Stimulated activated CD4-positive, alpha-beta T cell treated with anti-CD3 and anti-CD28 coated beads, Interleukin-15, amount 100 ng/mL, for 48 hours (primary cell): ENCODE measurements around the gene NAA80.

Experiments
- DNase-seq, 2 donors: peaks; one replicate each; pipeline ENCODE4 v3.0.0-alpha.2; 2020; ENCODE audit warnings: low read depth in 2 of 2

NAA80 gene, protein sequence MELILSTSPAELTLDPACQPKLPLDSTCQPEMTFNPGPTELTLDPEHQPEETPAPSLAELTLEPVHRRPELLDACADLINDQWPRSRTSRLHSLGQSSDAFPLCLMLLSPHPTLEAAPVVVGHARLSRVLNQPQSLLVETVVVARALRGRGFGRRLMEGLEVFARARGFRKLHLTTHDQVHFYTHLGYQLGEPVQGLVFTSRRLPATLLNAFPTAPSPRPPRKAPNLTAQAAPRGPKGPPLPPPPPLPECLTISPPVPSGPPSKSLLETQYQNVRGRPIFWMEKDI

DNA sequence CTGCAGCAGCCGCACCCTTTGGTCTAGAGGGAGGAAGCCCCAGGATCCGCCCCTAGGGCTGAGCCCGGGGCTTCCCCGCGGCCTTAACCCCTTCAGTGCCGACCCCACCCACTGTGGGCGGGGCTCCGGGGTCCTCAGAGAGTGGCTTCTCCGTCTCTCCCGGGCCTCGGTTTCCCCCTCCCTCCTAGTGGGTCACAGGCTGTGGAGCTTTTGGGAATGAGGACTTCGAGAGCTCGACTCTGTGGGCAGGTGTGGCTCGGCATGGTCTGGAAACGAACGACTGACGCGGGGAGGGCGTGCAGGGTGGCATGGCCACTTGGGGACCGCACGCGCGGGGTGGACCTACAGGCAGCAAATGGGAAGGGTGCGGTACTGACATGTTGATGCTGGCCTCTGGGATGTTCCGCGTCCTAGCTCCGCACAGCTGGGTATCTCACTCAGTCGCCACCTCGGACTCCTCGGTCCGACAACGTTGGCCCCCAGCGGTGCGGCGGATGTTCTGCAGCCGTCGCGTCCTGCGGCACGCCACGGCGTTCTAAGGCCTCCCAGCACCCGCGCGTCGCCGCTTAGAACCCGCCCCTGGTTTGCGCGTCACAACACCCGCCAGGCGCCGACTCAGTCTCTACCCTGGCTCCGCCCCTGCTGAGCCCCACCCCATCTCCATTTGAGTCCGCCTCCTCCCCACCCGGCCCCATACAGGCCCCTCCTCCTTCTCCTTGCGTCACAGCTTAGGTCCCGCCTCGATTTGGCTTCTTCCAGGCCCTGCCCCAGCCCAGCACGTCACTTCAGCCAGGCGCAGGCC, at the start of gene NAA80, which contains the start of gene HYAL3:
Gene NAA80 (minus strand): TSS at position 570 of the 802 bp plus-strand sequence. CDS start 1,942 bp downstream, outside the sequence.
Gene HYAL3 (minus strand): TSS at position 570 of the 802 bp plus-strand sequence. CDS start 3,803 bp downstream, outside the sequence.
- DNase-seq = peak; percentile 99 to 100

DNA sequence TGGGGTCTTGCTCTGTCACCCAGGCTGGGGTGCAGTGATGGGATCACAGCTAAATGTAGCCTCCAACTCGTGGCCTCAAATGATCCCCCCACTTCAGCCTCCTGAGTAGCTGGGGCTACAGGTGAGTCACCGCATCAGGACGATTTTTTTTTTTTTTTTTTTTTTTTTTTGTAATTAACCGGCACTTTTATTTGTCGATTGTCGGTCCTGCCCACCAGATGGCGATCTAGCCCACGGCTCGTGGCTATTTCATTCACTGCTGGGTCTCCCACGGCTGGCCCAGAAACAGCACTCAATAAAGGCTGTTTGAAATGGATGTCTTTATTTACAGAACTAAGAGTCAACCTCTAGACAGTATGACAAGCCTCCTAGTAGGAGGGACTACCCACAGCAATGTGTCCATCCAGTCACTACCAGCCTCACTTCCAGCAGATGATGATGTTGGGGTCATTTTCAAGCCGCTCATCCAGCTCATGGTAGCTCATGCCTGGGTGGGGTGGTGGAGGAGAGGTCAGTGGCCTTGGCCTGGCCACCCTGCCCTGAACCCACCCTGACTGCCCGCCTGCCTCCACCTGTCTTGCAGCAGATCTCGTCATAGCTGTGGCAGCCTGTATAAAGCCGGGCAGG, 48.1 kb upstream of the NAA80 start:
- peak; percentile 60 to 65 for DNase-seq

DNA sequence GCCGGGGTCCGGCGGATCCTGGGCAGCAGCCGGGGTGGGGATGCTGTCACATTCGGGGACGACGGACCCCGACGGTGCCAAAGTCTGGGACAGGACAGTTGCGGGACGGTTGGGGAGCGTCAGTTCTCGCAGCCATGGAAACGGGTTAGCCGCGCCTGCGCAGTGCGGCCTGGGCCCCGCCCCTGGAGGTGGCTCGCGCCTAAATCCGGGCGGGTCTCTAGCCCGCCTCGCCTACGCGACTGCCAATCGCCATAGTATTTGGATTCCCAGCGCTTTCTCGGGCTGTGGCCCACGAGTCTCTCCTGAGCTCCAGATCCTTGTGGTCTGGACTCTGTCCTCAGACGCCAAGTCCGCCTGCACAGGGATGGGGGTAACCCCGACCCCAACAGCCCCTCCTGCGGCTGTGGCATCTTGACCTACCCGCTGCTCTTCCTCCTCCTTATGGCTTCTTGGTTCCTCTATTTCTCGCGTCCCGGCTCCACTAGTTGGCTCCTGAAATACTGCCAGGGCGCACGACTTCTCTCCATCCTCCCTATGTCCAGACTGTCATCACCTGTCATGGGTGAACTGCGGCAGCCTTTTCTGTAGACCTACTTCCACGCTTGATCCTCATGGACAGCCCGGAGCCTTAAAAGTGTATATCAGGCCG, 46.5 kb upstream of the NAA80 start, which contains the start of gene ZMYND10:
Gene ZMYND10 (minus strand): TSS at position 147 of the 649 bp plus-strand sequence. CDS start 153 bp downstream, outside the sequence.
- peak in 1 of 2 donors; percentile 70 for DNase-seq

DNA sequence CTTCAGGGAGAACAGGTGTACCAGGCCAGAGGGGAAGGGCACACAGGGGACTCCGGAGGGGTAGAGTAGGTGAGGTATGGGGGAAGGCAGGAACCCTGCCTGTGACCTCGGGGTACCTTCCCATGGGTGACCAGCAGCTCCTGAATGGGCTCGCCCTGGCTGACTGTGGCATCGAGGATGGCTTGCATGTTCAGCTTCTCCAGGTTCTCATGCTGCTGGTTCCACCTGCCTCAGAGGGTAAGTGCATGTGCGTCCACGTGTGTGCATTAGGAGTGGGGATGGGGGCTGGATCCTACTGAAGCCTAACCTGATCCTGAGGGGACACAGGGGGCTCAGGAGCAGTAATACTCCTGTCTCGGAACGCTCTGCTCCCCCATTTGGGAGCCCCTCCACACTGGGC, 45.8 kb upstream of the NAA80 start:
- DNase-seq = no peak

DNA sequence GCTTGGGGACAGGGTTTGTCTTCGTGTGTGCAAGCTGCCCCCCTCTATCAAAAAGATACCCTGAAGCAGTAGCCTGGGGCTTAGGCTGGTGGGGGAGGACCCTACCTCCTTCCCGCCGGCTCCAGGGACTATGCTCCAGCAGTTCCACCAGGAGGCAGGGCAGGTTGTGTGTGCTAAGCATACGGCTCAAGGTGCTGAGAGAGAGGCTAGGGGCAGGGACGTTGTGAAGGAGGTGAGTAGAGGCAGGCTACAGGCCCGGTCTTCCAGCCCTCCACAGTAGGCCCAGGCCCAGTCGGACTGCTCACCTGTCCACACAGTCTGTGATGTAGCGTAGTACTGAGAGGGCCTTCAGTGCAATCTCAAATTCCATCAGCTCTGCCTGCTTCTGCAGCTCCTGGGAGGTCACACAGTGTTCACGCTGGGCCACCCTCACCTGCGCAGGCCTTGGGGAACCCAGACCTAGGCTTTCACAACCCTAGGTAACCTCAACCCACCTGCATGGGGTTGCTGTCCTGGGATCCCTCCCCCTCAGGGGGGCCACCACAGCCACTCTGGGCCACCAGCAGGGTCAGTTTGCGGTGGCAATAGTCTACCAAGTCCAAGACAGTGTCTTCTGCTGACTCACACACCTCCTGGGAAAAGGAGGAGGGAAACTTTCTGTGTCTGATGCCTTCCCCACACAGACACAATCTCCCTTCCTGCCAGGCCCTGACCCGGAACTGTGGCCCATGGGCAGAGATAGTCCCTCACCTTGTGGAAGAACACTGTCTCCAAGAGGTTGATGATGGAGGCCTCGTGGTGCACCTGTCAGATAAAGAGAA, 43.8 kb upstream of the NAA80 start:
- no peak for DNase-seq

DNA sequence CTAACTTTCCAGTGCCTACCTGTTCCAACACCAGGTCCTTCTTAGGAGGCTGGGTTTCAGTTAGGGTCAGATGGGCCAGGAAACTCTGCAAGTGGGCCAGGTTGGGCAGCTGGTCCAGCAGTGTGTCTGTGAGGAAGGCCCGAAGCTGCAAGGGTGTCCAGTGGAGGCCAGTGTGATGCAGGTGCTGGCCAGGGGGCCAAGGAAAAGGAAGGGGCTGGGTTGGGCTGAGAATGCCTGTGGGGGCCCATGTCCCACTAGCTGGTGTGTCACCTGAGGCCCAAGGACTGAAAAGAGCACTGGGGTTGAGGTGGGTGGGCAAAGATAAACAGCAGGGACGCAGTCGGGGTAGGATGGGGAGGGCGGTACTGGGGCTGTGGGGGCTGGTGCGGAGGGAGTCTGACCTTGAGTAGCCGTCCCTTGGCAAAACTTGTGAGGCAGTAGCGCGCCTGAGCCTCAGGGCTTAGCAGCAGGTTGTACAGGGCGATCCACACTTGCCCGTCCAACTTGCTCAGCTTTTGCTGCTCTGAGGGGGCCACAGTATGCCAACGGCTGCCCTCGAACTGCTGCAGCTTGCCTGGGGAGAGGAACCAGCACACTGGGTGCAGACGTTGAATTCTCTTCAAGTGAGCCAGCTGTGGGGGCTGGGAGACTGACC, 42.9 kb upstream of the NAA80 start:
- no peak for DNase-seq

DNA sequence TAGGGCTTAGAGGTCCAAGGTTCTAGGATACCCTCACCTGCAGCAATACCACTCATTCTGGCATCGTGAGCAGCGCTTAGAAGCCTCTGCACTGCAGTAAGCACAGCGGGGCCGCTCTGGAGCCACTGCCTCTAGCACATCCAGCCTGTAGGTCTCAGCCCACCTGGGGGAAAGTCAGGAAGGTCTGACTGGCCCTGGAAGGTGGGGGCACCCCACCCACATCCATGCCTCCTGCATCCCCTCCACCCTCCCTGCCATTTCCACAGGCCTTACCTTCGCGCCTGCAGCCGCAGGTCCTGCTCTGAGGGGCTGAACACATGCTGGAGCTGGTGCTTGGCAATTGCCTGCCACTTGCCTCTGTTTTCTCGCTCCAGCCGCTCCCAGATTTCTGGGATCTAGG, 42.3 kb upstream of the NAA80 start:
- DNase-seq = no peak

DNA sequence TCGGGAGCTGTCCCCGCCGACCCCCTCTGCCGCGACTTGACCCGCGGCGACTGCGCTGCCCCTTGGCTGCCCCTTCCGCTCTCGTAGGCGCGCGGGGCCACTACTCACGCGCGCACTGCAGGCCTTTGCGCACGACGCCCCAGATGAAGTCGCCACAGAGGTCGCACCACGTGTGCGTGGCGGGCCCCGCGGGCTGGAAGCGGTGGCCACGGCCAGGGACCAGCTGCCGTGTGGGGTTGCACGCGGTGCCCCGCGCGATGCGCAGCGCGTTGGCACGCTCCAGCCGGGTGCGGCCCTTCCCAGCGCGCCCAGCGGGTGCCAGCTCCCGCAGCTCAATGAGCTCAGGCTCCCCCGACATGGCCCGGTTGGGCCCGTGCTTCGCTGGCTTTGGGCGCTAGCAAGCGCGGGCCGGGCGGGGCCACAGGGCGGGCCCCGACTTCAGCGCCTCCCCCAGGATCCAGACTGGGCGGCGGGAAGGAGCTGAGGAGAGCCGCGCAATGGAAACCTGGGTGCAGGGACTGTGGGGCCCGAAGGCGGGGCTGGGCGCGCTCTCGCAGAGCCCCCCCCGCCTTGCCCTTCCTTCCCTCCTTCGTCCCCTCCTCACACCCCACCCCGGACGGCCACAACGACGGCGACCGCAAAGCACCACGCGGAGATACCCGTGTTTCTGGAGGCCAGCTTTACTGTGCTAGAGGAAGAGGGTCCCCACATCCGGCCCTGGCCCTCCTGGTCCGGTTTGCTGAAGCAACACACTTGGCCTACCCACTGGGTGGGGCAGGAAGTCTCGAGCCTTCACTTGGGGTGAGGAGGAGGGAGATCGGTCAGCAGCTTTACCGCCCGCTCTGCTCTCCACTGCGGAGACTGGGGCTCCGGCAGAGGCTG, 41.5 kb upstream of the NAA80 start, which contains the start of gene RASSF1:
Gene RASSF1 (minus strand): TSS at position 389 of the 882 bp plus-strand sequence. CDS start 31 bp downstream, at position 358.
- peak in 1 of 2 donors; percentile 65 for DNase-seq

DNA sequence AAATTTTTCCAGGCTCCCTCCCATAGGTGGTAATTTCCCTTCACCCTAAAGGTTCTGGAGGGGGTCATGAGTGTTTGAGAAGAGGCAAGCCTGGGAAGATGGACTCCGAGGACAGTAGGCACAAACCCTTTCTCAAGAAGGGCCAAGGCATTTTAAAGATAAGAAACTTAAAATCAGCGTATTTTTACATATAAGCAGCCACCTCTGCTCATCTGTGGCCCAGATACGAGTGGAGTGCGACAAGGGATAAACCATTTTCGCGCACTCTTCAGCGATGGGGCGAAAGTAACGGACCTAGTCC, 40.9 kb upstream of the NAA80 start:
- DNase-seq = no peak

DNA sequence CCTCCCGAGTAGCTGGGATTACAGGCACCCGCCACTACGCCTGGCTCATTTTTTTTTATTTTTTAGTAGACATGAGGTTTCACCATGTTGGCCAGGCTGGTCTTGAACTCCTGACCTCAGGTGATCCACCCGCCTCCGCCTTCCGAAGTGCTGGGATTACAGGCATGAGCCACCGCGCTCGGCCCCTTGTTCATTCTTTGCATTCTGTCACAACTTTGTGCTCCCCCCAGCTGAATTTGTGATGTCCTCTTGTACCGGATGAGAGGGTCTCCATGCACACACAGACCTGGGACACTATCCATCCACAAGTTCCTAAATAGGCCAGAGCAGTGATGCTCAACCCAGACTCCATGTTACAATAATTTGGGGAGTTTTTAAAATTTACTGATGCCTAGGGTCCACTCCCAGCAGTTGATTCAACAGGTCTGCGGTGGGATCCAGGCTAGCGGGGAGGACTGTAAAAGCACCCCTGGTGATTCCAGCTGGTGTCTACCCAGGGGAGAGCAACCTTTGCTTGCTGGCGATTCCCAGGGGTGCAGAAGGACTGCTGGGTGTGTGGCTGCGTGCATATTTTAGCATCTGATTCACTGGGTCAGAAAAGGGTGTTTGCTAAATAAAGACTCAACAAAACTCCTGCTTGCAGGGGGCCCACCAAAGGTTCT, 40.4 kb upstream of the NAA80 start:
- DNase-seq = no peak

DNA sequence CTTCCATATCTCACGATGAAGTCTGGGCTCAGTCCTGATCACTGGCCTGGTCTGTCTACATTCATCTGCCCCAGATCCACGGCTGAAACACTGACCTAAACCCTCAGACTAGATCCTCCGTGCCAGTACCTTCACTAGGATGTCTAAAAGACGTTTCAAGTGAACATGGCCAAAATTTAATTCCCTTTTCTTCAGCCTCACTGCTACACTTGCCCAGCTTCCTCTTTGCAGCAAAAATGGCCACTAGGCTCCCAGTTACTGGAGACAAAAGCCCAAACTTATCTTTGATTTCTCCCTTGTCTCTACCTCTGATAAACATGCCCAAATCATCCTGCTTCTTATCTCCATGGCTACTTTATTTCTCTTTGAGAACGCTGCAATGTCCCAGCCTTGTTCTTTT, 39.8 kb upstream of the NAA80 start:
- no peak for DNase-seq

DNA sequence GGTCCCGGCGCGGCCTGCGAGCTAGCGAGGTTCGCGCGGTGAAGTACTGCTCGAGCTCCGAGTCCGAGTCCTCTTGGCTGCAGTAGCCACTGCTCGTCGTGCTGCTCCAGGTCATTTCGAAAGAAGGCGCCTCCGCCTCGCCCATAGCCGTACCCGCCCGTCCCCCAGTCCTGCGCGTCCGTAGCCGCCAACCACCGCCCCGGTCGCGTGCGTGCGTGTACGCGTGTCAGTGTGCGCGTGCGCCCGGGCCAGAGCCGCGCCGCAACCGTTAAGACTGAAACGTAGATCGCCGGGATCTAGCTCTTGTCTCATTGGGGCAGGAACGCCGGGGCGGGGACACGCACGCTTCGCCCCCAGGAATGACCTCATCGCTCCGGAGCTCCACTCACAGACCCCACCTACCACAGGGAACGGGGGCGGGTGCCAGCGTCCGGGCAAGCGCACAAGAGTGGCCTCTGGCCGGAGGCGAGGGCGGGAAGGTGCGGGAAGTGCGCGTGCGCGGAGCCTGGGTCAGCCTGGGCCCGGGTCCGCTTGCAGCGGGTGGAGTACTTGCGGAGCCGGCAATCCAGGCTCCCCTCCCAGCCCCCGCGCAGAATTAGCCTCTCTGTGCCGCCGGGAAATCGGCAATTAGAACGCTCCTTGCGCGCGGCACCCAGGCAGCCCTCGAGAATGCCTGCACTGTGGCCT, 38.1 kb upstream of the NAA80 start:
- DNase-seq = peak; percentile 96 to 97

DNA sequence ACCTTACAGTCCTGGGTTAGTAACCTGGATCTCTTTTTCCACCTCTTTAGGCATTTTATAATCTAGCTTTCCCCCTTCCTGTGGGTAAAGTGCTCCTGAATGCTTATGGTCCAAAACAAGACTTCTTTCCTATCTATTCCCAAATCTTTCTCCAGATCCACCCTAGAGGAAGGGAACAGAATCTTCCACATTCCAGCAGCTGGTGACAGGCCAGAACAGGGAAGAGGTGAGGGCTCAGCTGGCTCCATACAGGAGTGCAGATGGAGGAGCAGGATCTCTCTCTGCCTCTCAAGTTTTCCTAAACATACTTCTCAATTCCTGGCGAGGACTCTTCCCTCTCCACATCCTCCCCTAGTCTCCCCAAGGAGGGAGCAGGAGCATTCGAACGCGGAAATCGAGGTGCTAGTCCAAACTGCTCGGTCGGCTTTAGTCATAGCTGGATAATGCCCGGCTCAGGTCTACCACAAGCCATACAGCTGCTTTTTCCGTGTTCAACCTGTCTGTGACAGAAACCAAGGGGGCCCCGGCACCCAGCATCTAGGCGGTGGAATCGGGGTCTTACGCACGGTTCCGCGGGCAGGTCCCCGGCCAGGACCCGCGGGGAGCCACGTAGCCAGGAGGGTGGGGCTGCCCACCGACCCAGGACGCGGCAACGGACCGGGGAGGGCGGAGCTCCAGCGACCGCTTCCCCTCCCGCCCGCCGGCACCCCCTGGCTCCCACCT, 37.4 kb upstream of the NAA80 start:
- DNase-seq = peak in 1 of 2 donors; percentile 50

DNA sequence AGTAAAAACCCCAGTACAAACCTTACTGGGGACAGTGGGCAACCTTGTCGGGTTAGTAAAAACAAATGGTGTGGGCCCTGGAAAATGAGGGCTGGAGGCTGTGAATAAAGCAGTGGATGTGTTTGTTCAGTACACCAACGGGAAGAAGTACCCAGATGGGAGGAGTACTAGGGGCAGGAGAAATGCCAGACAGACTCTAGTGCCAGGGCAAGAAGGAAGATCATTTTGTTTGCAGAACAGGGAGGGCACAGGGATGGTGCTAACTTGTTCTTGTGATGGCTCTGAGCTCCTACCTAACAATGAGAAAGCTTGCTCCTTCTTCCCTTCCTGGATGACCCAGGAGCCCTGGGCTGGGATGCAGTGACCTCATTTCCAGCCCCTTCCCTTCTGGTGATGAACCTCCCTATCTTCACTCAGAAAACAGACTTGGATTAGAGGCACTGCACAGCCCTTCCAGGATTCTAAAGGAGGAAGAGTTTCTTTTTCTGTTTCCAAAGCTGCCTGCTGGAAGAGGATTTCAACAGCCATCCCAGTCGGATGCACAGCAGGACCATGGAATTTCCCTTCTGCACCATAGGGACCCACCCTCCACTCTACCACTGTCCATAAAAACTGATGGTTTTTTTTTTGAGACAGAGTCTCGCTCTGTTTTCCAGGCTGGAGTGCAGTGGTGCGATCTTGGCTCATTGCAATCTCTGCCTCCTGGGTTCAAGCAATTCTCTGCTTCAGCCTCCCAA, 35.3 kb upstream of the NAA80 start:
- DNase-seq = no peak

DNA sequence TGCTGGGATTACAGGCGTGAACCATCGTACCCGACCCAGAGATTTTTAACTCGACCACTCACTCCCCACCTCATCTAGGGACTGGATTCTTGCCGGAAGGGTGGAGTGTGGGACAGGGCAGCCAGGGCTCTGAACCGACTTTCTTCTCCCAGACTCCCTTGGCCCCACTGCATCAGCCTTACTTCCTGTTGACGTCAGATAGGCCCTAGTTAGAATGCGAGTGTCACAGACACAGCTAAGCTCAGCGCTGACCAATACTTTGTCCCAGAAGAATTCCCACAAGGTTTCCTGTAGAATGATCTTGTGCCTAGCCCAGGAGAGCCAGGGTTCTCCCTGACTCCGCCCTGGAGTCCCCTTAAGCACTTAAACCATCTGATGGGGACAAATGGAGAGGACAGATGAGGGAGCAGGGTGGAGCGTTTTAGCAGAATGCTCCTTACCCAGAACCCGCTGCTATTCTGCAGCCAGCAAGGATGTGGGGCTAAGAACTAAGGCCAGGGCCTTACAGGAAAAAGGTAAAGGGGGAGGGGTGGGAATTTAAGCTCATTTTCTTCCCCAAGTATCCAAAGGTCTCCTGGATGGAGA, 34.6 kb upstream of the NAA80 start:
- DNase-seq = no peak

DNA sequence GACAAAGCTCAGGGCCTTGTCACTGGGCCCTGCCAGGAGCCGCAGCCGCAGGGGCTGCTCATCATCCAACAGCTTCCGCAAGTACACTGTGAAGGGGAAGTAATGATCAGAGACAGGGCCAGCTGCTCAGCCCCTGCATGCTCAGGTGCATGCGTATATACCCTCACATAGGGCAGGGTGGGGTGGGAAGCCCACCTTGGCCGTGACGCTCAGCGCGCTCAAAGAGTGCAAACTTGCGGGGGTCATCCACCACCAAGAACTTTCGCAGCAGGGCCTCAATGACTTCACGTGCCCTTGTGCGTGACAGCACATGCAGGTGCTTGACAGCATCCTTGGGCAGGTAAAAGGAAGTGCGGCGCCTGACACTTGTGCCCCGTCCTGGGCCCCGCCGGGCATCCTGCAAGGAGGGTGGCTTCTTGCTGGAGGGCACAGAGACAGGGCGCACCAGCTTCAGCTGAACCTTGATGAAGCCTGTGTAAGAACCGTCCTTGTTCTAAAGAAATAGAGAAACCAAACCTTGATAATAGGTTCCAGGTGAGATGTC, 32.2 kb upstream of the NAA80 start:
- DNase-seq = no peak
